GM21528 (cell line): Measurements from ENCODE around the gene IL17RC.

Source experiments
- ATAC-seq: cut with Tn5 transposase; IDR thresholded peaks from one replicate; pipeline ENCODE4 v1.9.1; 2021; ENCODE audit warnings: mild to moderate bottlenecking, moderate library complexity; ENCODE audit not compliant: unreplicated experiment, low FRiP score

The IL17RC gene

GRCh38 chr3:9942934-9943690 is 26.2 kb downstream of the IL17RC start:
- no peak for ATAC-seq

GRCh38 chr3:9944271-9944670 is 27.4 kb downstream of the IL17RC start:
- ATAC-seq: no peak

GRCh38 chr3:9945358-9945757 is 28.5 kb downstream of the IL17RC start:
- ATAC-seq: no peak

GRCh38 chr3:9946112-9947024 is 29.5 kb downstream of the IL17RC start:
- peak; percentile 46 for ATAC-seq

GRCh38 chr3:9947025-9947995 is 30.4 kb downstream of the IL17RC start:
- no peak for ATAC-seq

- ATAC-seq: no peak
Measured at GRCh38 chr3:9948586-9948985, 31.7 kb downstream of the IL17RC start.

- ATAC-seq: no peak
Measured at GRCh38 chr3:9949115-9949514, 32.2 kb downstream of the IL17RC start.

- ATAC-seq: no peak
Measured at GRCh38 chr3:9949626-9950025, 32.7 kb downstream of the IL17RC start.

- no peak for ATAC-seq
Measured at GRCh38 chr3:9951126-9951525, 34.2 kb downstream of the IL17RC start.

GRCh38 chr3:9951598-9951961 is 34.7 kb downstream of the IL17RC start:
- no peak for ATAC-seq

GRCh38 chr3:9951962-9952805 is 35.3 kb downstream of the IL17RC start, which contains the start of gene PRRT3:
TSS of gene PRRT3 (minus strand) at chr3:9952408. CDS start at chr3:9950115, 2,293 bp downstream.
- ATAC-seq: no peak

- no peak for ATAC-seq
Measured at GRCh38 chr3:9955067-9955502, 38.2 kb downstream of the IL17RC start.

GRCh38 chr3:9955611-9956352 is 38.9 kb downstream of the IL17RC start:
- no peak for ATAC-seq

GRCh38 chr3:9957214-9957613 is 40.3 kb downstream of the IL17RC start:
- no peak for ATAC-seq

GRCh38 chr3:9965200-9965875 is 48.4 kb downstream of the IL17RC start:
- no peak for ATAC-seq

GRCh38 chr3:9966841-9967240 is 49.9 kb downstream of the IL17RC start:
- no peak for ATAC-seq

- no peak for ATAC-seq
Measured at GRCh38 chr3:9969632-9970019, 52.7 kb downstream of the IL17RC start.

- no peak for ATAC-seq
Measured at GRCh38 chr3:9970020-9970652, 53.2 kb downstream of the IL17RC start.
